EL (cell line): ENCODE results near the gene TTL.
"Not testable (repeated sequence)": the region's sequence is repeated elsewhere in the genome, so short reads cannot be mapped to it uniquely, and the experiment has no call there.

Experiments used
- DNase-seq: peaks from one replicate; pipeline ENCODE4 v3.0.0-alpha.2; 2016

TTL gene

GRCh38 chr2:112524276-112524675, 42.3 kb downstream of the TTL start:
- not testable (repeated sequence) for DNase-seq

GRCh38 chr2:112528541-112528940, 46.6 kb downstream of the TTL start:
- DNase-seq = no peak

GRCh38 chr2:112529757-112530156, 47.8 kb downstream of the TTL start:
- no peak for DNase-seq

GRCh38 chr2:112530728-112531127, 48.8 kb downstream of the TTL start:
- DNase-seq = no peak

- DNase-seq = no peak
Measured at GRCh38 chr2:112534826-112535225, 52.9 kb downstream of the TTL start.

GRCh38 chr2:112536665-112537064, 54.7 kb downstream of the TTL start:
- DNase-seq = not testable (repeated sequence)

GRCh38 chr2:112539306-112539705, 57.4 kb downstream of the TTL start:
- DNase-seq = no peak

- DNase-seq = no peak
Measured at GRCh38 chr2:112540906-112541305, 59.0 kb downstream of the TTL start.

- DNase-seq = peak; percentile 71
Measured at GRCh38 chr2:112541315-112542122, 59.6 kb downstream of the TTL start.

- DNase-seq = peak; percentile 85
Measured at GRCh38 chr2:112542123-112542983, 60.4 kb downstream of the TTL start, which contains the start of gene POLR1B. Gene POLR1B (plus strand): TSS chr2:112542465. CDS start chr2:112542495, 30 bp downstream.

GRCh38 chr2:112542984-112543661, 61.2 kb downstream of the TTL start:
- peak; percentile 40 for DNase-seq

GRCh38 chr2:112547333-112547732, 65.4 kb downstream of the TTL start:
- DNase-seq = peak; percentile 26

- no peak for DNase-seq
Measured at GRCh38 chr2:112548980-112549379, 67.0 kb downstream of the TTL start.

GRCh38 chr2:112566104-112566503, 84.1 kb downstream of the TTL start:
- no peak for DNase-seq

- DNase-seq = not testable (repeated sequence)
Measured at GRCh38 chr2:112566508-112566907, 84.6 kb downstream of the TTL start.

GRCh38 chr2:112572005-112572404, 90.0 kb downstream of the TTL start:
- DNase-seq = no peak

GRCh38 chr2:112577756-112578155, 95.8 kb downstream of the TTL start:
- DNase-seq = peak; percentile 14

GRCh38 chr2:112579241-112579640, 97.3 kb downstream of the TTL start:
- DNase-seq = peak; percentile 92

- DNase-seq = no peak
Measured at GRCh38 chr2:112580084-112580483, 98.1 kb downstream of the TTL start.

GRCh38 chr2:112582314-112582746, 100.4 kb downstream of the TTL start:
- peak; percentile 73 for DNase-seq

GRCh38 chr2:112583497-112584133, 101.7 kb downstream of the TTL start:
- no peak for DNase-seq

GRCh38 chr2:112584134-112584890, 102.4 kb downstream of the TTL start, which contains the start of gene CHCHD5:
Gene CHCHD5 (plus strand): TSS chr2:112584609. CDS start chr2:112584648, 39 bp downstream.
- DNase-seq = peak; percentile 97
